ENCODE measurements around the gene MCFD2. TPM values are rescaled to one million over a fixed set of nuclear protein-coding genes. Genes with fewer than 3 reads are reported as not detected.
A peak's percentile ranks its signal among the peaks of the same experiment; 100 is the strongest.
"Not testable (repeated sequence)": the region's sequence is repeated elsewhere in the genome, so short reads cannot be mapped to it uniquely, and the experiment has no call there.

Gene MCFD2
- total RNA-seq, 1 donor from 2014 or later: 42.4 TPM

- not testable (repeated sequence) for DNase-seq (ENCODE audit: low spot score in 2 of 2); FAIRE-seq
Observed at GRCh38 chr2:46875962-46876689, 39.5 kb downstream of the MCFD2 start.

DNA sequence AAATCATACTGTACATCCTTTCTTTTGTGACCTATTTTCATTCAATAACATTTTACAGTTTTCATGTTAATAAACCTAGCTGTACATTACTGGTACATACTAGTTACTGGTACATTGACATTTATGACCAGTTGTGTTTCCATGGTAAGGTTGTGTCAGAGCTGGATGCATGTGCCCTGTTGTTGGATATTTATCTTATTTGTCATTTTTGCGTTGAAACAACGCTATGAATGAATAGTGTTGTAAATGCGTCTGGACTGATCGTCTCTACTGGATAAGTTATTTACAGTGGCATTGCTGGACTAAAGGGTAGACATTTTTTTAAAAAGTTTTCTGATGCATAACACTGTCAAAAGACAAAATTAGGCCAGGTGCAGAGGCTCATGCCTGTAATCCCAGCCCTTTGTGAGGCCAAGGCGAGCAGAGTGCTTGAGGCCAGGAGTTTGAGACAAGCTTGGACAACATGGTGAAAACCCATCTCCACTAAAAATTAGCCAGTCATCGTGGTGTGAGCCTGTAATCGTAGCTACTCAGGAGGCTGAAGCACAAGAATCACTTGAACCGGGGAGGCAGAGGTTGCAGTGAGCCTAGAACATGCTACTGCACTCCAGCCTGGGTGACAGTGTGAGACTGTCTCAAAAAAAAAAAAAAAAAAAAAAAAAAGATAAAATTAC is 40.2 kb downstream of the MCFD2 start:
- FAIRE-seq (no peak), DNase-seq (ENCODE audit: low spot score in 2 of 2) (no peak)

DNA sequence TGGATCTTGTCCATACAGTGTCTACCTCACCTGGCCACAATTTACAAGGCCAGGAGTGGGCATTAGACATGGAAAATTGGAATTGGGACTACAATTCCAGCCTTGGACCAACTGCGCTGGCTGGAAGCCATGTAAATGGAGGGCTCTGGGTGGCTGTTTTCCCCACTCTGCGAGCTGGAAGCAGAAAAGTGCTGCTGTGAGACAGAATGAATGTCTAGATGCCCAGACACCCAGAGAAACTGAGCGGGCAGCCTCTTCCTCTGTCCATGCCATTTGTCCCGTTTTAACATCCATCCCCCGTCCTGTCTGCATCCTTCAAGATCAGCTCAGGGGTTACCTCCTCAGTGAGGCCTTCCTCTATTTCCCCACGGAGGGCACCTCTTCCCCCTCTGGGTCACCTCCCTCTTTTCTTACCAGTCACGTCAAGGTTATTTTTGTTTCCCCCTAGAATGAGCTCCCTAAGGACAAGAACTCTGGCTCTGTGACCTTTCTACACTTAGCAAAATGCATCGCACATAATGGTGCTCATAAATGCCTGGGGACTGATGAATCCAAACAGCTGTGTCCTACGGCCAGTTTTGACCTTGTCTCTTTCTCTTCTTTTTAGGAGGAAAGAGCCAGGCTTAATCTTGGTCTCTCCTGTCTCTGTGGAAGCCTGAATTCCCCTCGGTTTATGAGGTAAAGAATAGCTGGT is 41.2 kb downstream of the MCFD2 start:
- no peak for FAIRE-seq
- no peak for DNase-seq (ENCODE audit: low spot score in 2 of 2)

- DNase-seq (ENCODE audit: low spot score in 2 of 2) (peak in 1 of 2 donors; percentile 57), FAIRE-seq (no peak)
Observed at GRCh38 chr2:46873604-46874068, 42.0 kb downstream of the MCFD2 start.

GRCh38 chr2:46872902-46873603 is 42.6 kb downstream of the MCFD2 start:
- FAIRE-seq (no peak), DNase-seq (ENCODE audit: low spot score in 2 of 2) (no peak)

DNA sequence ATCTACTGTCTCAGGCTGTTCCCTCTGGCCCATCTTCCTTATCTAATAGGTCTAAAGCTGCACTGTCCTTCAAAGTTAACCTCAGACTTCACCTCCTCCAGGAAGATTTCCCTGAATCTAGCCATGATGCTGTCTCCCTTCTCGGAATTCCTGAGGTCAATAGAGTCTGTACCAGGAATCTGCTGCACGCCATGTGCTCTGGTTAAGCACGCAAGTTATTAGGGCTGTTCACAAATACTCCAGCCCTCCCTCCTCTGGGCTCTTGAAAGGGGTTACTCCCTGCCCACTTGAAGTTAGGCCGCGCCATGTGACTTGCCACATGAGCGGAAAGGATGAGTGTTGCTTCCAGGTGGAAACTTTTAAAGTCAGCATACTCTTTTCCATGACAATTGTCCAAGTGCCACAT is 43.6 kb downstream of the MCFD2 start:
- DNase-seq (ENCODE audit: low spot score in 2 of 2) (no peak), FAIRE-seq (no peak)

DNA sequence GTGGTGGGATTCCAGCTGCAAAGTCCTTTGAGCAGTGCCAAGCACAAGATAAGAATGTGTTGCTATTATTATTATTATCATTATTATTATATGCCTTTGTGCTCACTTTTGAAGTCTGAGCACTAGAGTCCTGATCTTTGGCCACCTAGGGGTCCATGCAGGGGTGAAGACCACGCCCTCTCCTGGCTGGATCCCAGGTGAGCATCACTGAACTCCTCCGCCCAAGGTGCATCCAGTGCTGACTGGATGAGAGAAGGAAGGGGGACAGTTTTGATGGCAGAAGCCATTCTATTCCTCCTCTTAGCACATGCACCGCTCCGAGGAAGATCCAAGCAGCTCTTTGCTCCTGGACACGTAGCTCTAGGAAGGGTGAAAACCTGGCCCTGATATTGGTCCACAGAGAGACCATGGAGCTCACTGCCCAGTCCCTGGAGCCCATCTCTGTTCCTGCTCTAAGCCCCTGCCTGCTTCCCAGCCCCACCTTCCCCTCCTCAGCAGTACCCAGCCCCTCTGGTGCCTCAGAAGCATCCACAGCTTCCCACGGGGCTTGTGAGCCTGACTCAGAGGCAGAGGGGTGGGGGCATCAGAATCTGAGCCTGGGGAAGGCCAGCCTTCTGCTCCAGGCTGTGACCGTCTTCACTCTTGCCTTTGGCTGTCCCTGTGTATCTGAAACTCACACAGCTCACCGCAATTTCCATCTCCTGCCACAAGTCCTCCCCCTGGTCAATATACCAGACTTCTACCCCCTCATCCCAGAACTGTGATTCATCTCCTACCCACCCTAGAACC is 45.4 kb downstream of the MCFD2 start:
- no peak for FAIRE-seq
- DNase-seq (ENCODE audit: low spot score in 2 of 2): no peak

DNA sequence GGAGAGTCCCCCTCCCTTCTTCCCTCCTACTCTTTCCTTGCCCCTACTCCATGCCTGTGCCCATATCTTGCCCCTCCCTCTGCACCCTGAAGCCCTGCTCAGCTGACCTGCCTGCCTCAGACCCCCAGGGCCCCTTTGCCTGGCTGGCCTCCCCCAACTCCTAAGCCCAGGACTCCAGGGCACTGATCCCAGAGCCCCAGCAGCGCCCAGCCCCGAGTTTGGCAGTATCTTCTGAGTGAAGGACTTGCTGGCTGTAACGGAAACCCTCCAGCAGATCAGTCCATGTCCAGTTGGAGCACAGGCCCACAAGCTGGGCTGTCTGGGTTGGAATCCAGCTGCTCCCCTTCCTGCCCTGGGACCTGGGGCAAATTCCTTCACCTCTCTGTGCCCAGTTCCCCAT is 46.0 kb downstream of the MCFD2 start:
- DNase-seq (ENCODE audit: low spot score in 2 of 2) (no peak), FAIRE-seq (no peak)

DNA sequence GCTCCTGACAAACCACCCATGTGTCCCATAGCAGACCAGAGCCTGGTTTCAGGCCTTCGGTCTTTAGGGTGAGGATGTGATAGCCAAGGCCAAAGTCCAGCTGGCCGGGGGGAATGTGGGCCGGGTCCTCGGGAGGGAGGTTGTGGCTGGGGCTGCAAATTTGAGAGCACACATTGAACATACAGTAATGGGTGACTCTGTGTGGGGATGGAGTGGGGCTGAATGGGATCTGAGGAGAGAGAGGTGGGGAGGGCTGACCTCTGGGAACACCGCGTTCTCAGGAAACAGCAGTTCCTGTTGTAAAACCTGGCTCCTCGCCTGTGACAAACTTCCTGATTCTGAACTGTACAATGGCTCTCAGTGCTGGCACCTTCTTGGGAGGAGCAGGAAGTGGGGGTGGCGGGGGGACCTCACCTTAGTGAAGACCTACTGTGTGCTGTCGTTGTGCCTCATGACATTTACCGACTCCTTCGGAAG is 48.8 kb downstream of the MCFD2 start:
- no peak for DNase-seq (ENCODE audit: low spot score in 2 of 2)
- no peak for FAIRE-seq

DNA sequence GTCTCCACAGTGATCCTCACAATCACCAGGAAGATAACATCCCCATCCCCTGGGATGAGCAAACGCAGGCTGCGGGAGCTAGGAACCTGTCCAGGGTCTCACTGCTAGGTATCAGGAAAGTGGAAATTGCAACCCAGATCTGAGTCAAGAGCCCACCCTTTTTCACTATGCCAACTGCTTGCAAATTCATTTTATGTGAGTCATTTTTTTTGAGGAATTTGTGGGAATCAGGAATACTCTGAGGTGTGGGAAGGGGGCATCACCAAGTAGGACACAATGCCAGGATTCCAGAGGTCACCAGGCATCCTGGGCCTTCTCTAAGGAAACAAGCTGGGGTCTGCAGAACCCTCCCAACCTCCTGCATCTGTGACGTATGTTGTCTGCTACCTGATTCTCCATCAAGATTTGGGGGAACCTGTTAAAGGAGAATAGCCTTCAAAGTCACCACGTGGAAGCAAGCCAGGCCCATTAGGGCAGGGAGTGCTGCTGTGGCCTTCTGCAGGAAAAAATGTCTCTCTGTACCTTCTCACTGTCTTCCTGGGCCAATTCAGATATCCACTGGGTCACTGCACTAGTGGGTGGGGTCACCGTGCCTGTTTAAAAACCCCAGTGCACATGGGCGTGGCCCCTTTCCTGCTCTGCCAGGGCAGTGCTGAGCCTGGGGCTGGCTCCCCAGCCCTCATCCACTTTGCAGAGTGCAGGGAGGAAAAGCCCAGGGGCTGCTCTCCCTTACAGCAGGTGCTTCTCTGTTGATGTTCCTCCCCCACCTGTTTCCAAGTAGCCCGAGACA is 50.2 kb downstream of the MCFD2 start:
- DNase-seq (ENCODE audit: low spot score in 2 of 2) (no peak), FAIRE-seq (no peak)

DNA sequence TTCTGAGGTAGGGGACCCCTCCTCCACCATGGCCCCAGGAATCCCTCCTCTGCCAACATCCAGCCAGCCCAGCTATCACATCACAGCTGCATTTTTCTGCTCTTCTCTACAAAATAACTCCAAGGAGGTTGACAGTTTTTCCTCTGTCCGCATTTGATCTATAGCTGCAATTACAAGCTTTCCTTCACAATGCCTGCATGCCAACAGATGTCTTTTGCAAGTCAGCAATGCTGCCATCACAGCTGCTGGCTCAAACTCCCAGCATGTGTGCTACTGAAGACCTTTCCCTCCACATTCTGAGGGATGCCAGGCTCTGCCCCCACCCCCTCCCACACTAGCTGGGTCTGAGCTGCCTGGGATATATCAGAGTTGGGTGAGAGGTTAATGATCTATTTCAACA is 51.7 kb downstream of the MCFD2 start:
- FAIRE-seq (no peak), DNase-seq (ENCODE audit: low spot score in 2 of 2) (no peak)

- no peak for FAIRE-seq
- DNase-seq (ENCODE audit: low spot score in 2 of 2): no peak
Observed at GRCh38 chr2:46862514-46862913, 53.1 kb downstream of the MCFD2 start.

DNA sequence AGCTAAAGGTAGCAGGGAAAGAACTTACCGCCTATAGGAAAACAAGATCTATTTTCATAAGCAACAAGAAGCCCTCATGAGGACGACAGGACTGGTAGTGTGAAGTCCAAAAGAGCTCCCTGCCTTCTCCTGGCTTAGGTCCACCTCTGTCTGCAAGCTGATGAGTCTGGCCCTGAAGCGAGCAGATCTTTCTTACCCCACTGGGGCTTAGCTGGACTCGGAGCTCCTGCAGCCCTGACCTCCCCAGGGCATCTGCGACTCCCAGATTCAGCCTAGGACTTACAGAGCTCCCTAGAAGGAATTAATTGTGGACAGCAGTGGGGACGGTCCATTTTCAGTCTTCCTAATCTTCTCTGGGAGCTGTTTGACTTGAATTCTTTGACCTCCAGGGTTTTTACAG is 53.7 kb downstream of the MCFD2 start:
- FAIRE-seq: no peak
- DNase-seq (ENCODE audit: low spot score in 2 of 2): no peak

DNA sequence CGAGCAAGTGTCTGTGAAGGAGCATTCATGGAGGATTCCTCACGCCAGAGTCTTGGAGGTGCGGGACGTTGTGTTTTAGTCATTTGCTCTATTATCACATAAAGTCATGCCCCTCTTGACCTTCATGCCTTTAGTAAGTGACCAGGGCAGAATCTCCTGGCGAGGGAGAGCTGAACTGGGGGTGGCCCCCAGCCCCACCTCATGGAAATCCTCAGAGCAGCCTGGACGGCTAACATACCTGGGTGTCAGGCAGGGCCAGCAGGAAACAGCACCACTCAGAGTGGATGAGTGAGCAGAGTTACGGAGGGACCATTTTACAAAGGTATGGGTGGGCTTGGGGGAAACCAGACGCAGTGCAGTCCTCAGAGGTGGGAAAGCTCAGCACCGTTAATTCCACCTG is 56.1 kb downstream of the MCFD2 start:
- DNase-seq (ENCODE audit: low spot score in 2 of 2): no peak
- no peak for FAIRE-seq

DNA sequence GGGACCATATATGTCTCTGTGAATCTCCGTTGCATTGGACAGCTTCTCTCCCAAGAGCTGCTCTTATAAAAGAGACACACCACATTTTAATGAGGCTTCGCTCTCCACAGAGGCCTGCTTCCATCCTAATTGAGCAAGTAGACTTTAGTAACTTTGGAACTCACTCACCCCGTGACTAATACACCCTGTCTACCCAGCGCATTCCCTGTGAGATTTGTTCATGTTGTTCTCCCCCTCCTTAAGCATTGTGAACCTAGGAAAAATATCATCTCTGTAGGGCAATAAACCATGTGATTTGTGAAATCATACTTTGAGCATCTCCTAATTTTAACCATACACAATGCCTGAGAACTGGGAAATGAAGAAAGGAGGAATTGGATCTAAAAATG is 56.9 kb downstream of the MCFD2 start:
- FAIRE-seq (no peak), DNase-seq (ENCODE audit: low spot score in 2 of 2) (no peak)

GRCh38 chr2:46857871-46858701 is 57.5 kb downstream of the MCFD2 start:
- no peak for FAIRE-seq
- DNase-seq (ENCODE audit: low spot score in 2 of 2): no peak

DNA sequence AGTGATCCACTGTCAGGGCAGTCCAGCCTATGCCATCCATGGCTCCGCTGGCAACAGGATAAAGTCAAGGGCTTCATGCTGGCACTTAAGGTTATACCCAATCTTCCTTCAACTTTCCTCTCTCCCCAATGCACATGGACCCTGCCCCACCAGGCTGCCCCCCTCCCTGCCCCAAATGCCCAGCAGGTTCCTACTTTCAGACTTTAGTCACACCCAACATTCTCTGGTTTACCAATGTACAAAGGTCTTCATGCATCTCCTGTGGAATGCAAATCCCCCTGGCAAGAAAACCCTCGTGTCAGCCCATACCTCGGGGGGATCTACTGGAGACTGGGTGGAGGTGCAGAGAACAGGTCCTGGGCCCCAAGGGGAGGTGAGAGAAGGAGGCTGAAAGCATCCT is 59.3 kb downstream of the MCFD2 start:
- no peak for FAIRE-seq
- no peak for DNase-seq (ENCODE audit: low spot score in 2 of 2)

DNA sequence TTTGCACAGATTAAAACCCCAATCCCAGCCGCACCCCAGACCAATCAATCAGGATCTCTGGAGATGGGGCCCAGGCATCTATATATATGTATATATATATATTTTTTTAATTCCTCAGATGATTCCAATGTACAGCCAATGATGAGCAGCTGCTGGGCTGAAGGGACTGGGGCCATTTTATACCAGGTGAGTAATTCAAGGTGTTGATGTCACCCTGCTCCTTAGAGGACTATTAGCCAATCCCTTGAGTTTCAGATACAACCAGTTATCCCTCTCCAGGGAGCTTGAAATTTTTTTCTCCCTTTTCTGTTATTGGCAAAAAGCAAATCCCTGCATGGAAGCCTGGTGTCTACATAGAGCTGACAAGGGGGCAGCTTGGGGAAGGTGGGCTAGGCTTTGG is 59.8 kb downstream of the MCFD2 start:
- DNase-seq (ENCODE audit: low spot score in 2 of 2): no peak
- FAIRE-seq: no peak

Measured in frontal cortex (tissue), 4 donors.